ENCODE measurements around the gene RRN3. TPM values are rescaled to one million over a fixed set of nuclear protein-coding genes. Genes with fewer than 3 reads are reported as not detected.
"Not testable (repeated sequence)": the region's sequence is repeated elsewhere in the genome, so short reads cannot be mapped to it uniquely, and the experiment has no call there.

RRN3 gene
- total RNA-seq, 2 donors from 2014 or later, result 35.4 to 38.1 TPM

DNA sequence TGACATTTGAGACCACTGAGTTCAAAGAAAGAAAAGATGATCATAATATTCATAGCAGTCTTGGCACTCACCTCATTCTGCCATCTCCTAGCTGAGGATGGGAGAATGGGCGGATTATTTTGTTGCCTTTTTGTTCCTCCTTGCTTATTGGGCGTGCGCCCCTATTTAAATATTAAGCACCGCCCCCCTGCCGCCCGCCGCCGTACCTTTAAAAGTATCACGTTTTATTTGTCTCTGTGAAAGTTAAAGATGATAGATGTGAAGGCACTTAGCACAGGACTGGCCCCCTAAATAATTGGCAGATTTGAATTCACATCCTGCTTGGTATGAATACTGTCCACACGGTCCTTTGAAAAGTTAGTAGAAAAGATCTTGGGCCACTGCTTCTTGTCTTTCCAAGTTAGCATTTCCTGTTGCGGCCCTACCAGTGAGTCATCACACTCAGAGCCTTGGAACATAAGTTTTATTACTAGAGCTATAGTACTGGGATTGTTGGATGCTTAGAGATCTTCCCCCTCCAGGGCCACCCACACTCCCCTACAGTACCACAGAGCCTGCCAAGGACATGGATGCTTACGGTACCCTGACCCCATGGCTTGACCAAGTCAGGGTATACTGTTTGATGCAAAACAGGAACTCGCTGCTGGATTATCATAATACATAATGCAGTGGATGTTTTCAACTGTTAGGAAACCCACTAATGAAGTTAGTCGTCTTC is 68.7 kb downstream of the RRN3 start:
- not testable (repeated sequence) for DNase-seq (ENCODE audit: low spot score in 2 of 2); H3K36me3 Mint-ChIP-seq; ATAC-seq; H3K9me3 Mint-ChIP-seq
- H3K27ac Mint-ChIP-seq, result peak overlapping the region in 1 of 2 donors; percentile 57

- H3K36me3 Mint-ChIP-seq, result not testable (repeated sequence)
- H3K27ac Mint-ChIP-seq, result peak overlapping the region in 1 of 2 donors; percentile 57
Measured at GRCh38 chr16:15024858-15025199, 69.2 kb downstream of the RRN3 start.

DNA sequence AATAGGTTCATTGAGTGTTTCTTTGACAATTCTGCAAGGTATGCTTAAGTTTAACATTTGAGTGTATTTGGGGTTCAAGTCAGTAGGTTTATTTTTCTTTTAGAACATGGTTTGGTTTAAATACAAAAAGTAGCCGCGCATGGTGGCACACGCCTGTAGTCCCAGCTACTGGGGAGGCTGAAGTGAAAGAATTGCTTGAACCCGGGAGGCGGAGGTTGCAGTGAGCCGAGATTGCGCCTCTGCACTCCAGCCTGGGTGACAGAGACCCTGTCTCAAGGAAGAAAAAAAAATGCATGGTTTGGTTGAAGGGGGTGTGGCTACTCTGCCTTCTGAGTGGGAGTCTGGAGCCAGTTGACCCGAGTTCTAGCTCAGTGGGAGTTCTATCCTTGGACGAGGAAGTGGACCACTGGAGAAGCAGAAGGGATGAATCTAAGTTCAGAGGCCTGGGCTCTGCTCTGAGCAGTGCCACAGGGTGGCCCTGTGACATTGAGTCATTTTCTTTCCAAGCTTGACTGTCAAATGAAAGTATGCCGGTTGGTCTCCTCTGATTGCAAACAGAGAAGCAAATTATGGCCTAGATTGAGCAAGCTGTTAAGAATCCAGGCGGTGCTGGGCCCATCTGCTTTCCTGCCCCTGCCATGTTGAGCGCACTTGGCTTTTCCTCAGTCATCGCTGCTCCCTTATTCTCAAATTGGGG is 70.5 kb downstream of the RRN3 start:
- DNase-seq (ENCODE audit: low spot score in 2 of 2); ATAC-seq; H3K36me3 Mint-ChIP-seq; H3K27ac Mint-ChIP-seq; H3K9me3 Mint-ChIP-seq: not testable (repeated sequence)

More at GRCh38 chr16:15024858-15025199, 69.2 kb downstream of the RRN3 start:
- H3K9me3 Mint-ChIP-seq; ATAC-seq; DNase-seq (ENCODE audit: low spot score in 2 of 2): not testable (repeated sequence)

- H3K9me3 Mint-ChIP-seq; H3K36me3 Mint-ChIP-seq; DNase-seq (ENCODE audit: low spot score in 2 of 2); H3K27ac Mint-ChIP-seq: not testable (repeated sequence)
- peak; percentile 95 to 99 for ATAC-seq
Measured at GRCh38 chr16:15022194-15022593, 71.9 kb downstream of the RRN3 start.

- not testable (repeated sequence) for DNase-seq (ENCODE audit: low spot score in 2 of 2); H3K36me3 Mint-ChIP-seq; ATAC-seq; H3K9me3 Mint-ChIP-seq; H3K27ac Mint-ChIP-seq
Measured at GRCh38 chr16:15021429-15021828, 72.6 kb downstream of the RRN3 start.

DNA sequence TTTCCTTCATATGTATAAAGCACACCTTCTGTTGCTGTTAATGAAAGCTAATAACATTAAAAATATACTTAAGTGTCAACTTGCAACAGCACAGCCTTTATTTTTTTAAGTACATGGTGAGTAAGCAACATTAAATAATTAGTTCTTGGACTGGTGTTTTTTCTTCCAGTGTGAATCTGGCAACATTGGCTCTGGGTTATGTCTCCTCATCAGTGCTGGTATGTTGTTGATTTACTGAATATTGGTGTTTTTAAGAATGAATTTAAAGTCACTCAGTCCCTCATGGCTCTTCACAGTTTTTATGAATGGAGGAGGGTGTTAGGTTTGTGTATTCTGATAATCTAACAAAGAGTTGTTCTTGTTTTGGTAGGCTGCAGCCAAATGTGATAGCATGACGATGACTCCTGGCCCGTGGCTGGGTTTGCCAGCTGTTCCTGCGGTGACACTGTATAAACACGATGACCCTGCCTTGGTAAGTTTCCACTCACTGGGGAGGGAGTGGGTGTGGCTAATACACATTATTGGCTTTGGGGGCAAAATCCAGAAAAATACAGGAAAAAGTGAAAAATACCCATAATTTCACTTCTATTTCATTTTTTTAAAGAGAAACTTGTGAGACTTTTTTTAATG is 77.0 kb downstream of the RRN3 start:
- not testable (repeated sequence) for ATAC-seq; H3K36me3 Mint-ChIP-seq; DNase-seq (ENCODE audit: low spot score in 2 of 2); H3K27ac Mint-ChIP-seq; H3K9me3 Mint-ChIP-seq

GRCh38 chr16:15016354-15016753 is 77.7 kb downstream of the RRN3 start:
- H3K36me3 Mint-ChIP-seq; H3K27ac Mint-ChIP-seq; H3K9me3 Mint-ChIP-seq; DNase-seq (ENCODE audit: low spot score in 2 of 2); ATAC-seq: not testable (repeated sequence)

- not testable (repeated sequence) for H3K36me3 Mint-ChIP-seq; H3K27ac Mint-ChIP-seq; H3K9me3 Mint-ChIP-seq; DNase-seq (ENCODE audit: low spot score in 2 of 2); ATAC-seq
Measured at GRCh38 chr16:15015671-15016070, 78.4 kb downstream of the RRN3 start.

- ATAC-seq; H3K9me3 Mint-ChIP-seq; DNase-seq (ENCODE audit: low spot score in 2 of 2); H3K36me3 Mint-ChIP-seq; H3K27ac Mint-ChIP-seq: not testable (repeated sequence)
Measured at GRCh38 chr16:15012941-15013340, 81.1 kb downstream of the RRN3 start.

Other genes with a start within 250 kb of the RRN3 start
- gene NPIPA1, start 156.8 kb downstream of the RRN3 start, total RNA-seq, result 100 to 1,000 TPM in 1 of 2 donors, 10 to 100 TPM in 1; 85.7 to 106 TPM
- gene PDXDC1, start 119.2 kb downstream of the RRN3 start, total RNA-seq, result 10 to 100 TPM; 50.6 to 80.4 TPM
- gene NTAN1, start 38.2 kb downstream of the RRN3 start, total RNA-seq, result 10 to 100 TPM; 37.4 to 59.2 TPM